K562 treated with DMSO at 1 percent for 4 hours (cell line): ENCODE data around the gene MDC1. TPM values are rescaled to one million over a fixed set of nuclear protein-coding genes. Genes with fewer than 3 reads are reported as not detected.

Experiments used
- total RNA-seq: library from RNA; unstranded; fragments of 300-600 nt; gene quantifications from 2 replicates; pipeline ENCODE4 v1.2.3, GENCODE V29; 2022; ENCODE audit not compliant: insufficient read depth

Gene MDC1, protein sequence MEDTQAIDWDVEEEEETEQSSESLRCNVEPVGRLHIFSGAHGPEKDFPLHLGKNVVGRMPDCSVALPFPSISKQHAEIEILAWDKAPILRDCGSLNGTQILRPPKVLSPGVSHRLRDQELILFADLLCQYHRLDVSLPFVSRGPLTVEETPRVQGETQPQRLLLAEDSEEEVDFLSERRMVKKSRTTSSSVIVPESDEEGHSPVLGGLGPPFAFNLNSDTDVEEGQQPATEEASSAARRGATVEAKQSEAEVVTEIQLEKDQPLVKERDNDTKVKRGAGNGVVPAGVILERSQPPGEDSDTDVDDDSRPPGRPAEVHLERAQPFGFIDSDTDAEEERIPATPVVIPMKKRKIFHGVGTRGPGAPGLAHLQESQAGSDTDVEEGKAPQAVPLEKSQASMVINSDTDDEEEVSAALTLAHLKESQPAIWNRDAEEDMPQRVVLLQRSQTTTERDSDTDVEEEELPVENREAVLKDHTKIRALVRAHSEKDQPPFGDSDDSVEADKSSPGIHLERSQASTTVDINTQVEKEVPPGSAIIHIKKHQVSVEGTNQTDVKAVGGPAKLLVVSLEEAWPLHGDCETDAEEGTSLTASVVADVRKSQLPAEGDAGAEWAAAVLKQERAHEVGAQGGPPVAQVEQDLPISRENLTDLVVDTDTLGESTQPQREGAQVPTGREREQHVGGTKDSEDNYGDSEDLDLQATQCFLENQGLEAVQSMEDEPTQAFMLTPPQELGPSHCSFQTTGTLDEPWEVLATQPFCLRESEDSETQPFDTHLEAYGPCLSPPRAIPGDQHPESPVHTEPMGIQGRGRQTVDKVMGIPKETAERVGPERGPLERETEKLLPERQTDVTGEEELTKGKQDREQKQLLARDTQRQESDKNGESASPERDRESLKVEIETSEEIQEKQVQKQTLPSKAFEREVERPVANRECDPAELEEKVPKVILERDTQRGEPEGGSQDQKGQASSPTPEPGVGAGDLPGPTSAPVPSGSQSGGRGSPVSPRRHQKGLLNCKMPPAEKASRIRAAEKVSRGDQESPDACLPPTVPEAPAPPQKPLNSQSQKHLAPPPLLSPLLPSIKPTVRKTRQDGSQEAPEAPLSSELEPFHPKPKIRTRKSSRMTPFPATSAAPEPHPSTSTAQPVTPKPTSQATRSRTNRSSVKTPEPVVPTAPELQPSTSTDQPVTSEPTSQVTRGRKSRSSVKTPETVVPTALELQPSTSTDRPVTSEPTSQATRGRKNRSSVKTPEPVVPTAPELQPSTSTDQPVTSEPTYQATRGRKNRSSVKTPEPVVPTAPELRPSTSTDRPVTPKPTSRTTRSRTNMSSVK (N-terminal part only)
- 57.9 and 63.3 TPM in 2 replicates for total RNA-seq

DNA sequence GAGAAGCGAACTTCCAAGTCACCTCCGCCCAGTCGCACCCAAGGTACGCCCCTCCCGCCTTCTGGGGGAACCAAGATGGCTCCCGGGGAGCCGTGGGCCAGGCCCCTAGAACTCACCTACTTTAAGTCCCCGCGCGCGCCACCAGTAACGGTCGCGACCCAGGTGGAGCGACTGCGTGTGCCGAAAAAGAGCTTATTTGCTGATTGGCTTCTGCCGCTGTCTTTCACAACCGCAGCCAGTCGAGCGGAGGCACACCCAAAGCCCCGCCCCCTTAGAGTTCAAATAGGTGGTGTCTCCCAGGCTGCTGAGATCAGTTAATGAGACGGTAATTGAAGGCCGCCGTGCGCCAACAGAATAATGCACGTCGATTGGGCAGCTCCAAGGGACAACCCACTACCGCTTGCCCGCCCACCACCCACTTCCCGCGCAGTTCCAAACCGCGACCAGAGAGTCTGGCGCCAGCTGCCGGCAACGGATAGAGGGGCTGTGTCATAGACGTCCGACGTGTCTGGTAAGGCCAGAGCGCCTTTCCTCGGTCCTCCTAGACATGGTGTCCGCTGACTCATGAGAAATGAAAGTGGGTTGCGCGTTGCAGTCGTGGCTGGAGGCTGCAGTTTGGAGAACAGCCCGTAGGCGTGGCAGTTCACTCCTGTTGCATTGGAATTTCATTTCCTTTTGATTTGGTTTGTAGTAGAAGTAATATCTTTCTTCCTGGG is at the start of gene MDC1:
Gene MDC1 (minus strand): TSS at position 153 of the 716 bp plus-strand sequence. CDS start 2,106 bp downstream, outside the sequence.

DNA sequence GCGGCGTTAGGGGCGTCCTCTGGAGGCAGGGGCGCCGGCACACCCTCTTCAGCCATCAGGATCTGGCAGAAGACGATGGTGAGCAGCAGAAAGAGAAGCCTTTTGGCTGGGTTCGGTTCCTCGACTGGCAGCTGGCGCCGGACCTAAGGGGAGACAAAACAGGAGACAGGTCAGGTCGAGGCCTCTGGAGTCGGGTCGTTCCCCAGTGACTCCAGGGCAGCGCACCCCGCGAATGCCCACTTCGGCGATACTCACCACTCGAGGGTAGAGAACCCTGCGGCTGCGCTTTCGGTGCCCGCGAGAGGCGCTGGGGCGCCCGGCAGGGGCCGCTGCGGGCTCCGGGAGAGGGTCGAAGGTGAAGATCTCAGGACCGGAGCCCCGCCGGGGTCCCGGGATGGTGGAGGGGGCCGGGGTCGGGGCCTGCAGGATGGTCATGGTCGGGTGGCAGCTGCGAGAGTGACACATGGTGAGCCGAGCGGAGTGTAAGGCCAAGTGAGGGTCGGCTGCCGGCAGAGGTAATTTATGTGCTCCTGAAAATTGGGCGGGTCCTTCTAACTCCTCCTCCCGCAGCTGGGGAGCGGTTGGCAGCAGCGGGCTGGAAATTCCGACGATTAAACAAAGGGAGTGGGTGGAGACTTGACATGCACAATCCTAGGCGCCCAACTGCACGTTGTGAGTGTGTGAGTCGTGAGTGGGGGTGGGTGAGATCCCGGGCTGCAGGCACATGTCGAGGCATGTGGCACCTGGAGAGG is 27.1 kb upstream of the MDC1 start, which contains the start of gene IER3:
Gene IER3 (minus strand): TSS at position 494 of the 752 bp plus-strand sequence. CDS start 29 bp downstream, at position 465.

DNA sequence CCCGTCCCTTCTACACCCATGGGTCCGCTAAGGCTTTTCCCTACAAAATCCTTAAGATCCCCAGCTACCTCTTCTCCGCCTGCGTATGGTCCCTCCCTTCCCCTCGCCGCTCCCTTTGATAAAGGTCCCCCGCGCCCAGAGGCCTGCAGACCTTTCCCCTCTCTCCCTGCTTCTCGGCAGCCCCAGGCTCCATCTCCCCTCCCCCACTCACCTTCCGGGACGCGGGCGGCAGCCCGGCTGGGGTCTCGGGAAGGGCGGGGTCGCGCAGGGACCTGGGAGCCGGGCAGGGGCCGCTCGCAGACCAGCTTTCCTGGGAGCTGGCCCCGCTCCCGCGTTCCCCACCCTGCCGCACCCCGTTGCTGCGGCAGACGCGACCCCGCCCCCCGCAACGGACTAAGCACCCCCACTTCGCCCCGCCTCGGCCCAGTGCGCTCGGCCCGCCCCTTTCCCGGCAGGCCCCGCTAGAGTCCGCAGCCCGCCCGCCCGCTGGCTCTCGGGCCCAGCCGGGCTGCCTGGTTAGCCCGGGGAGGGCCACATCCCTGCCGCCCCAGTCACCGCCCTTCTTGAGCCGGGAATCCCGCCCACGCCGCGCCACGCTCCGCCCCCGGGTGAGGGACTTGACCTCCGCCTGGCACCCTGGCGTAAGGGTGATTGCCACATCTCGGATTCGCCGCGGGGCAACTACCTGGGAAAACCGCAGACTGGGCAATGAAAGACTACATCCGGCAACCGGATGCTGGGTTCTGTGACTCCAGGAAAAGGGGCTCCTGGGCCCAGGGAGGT is 25.4 kb upstream of the MDC1 start, which contains the start of gene FLOT1:
Gene FLOT1 (minus strand): TSS at position 372 of the 783 bp plus-strand sequence. CDS start 498 bp downstream, outside the sequence.

DNA sequence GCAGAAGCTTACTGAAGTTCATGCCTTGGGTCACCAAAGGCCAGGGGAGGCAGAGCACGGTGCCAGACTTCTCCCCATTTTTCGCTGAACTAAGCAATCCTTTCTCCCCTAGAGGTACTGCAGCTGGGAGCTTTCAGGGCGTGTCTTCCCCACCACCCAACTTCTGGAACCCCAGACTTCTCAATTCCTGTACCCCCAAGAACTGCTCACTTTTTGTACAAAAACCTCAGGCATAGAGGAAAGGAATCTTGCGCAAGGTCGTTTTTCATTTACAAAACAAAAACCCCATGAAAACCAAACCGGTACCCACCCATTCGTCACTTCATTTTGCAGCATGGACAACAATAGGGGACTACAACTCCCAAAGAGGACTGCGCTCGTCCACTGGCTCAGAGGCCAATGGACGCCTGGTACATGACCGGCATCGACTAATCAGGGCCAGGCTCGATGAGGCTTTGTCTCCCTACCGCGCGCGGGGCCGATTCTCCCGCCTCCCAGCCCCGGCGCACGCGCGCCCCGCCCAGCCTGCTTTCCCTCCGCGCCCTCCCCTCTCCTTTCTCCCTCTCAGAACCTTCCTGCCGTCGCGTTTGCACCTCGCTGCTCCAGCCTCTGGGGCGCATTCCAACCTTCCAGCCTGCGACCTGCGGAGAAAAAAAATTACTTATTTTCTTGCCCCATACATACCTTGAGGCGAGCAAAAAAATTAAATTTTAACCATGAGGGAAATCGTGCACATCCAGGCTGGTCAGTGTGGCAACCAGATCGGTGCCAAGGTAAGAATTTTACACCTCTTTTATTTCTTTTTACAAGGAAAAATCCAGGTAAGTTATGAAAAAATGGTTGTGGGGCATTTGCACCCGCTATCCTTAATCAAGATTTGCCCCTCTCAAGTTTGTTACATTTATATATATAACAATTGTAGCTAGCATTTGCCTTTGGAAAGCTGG is 3.0 kb upstream of the MDC1 start, which contains the start of gene TUBB:
Gene TUBB (plus strand): TSS at position 562 of the 947 bp plus-strand sequence. CDS start 155 bp downstream, at position 717.

DNA sequence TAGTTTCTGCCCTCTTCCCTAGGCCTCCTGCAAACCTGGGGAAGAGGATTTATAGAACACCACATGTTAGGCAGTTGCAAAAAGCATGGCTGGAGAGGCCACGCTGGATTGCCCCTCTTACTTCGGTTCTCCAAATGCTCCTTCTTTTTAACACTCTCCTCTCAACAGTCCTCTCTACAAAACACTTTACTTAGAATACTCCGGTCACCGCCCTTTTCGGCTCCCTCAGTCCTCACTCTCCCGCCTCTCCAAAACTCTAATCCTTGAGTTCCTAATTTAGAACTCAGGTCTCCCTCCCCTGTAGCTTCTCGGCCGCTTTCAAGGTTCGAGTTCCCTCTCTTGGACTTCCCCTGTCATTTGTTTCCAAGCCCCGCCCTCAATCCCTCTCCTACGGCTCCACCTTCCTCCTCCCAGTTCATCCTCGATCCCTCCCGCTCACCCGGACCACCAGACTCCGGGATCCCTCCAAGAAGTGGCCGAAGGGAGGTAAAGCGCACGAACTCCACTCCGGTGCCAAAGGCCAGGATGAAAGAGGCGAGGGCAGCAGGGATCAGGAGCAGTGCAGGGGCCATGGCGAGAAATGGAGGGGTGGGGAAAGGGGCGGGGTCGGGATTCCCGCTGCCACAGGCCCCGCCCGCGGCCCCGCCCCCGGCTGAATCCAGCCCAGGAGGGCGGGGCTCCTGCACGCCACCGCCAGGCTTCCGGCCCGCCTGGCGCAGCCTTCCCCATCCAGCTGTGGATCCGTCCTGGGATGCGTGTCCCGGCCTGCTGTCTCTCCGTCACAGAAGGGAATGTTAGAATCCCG is 26.5 kb downstream of the MDC1 start, which contains the start of gene NRM:
Gene NRM (minus strand): TSS at position 582 of the 805 bp plus-strand sequence. CDS start 10 bp downstream, at position 572.

DNA sequence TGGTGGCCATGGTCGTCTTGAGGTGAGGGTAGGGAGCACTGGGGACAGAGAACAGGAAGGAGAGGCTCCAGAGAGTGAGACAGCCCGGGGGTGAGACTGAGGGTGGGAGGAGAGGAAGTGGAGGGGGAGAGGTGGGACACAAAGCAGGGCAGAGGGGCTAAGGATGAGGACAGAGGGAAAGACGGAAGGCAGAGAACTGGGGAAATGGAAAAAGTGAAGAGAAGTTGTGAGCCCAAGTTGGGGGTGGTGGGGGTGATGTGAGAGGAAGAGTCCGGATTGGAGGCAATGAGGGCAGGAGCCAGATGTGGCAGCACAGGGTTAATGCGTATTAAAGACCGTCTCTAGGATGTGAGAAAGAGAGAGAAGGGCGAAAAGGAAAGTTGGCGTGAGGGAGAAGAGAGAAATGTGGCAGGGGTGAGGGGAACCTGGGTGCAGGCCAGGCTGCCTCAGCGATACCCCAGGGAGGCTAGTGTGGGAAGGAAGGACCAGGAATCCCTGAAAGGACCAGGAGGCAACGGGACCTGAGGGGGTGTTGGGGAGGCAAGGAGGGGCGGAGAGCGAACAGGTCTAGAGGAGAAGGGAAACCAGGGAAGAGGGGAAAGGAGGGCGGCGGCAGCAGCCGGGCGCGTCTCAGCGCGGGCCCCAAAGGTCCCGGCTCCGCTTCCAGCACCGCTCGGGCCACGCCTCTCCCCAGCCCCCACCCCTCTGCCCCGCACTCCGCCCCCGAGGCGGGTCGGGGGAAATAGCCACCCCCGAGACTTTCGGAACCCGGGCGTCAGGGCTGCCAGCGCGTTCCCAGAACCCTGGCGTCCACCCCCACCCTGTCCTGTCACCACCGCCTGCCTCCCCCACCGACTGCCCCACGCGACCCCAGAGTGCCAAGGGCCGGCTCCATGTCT is 30.8 kb downstream of the MDC1 start, which contains the start of gene PPP1R18:
Gene PPP1R18 (minus strand): TSS at position 637 of the 899 bp plus-strand sequence. CDS start 627 bp downstream, at position 10.

DNA sequence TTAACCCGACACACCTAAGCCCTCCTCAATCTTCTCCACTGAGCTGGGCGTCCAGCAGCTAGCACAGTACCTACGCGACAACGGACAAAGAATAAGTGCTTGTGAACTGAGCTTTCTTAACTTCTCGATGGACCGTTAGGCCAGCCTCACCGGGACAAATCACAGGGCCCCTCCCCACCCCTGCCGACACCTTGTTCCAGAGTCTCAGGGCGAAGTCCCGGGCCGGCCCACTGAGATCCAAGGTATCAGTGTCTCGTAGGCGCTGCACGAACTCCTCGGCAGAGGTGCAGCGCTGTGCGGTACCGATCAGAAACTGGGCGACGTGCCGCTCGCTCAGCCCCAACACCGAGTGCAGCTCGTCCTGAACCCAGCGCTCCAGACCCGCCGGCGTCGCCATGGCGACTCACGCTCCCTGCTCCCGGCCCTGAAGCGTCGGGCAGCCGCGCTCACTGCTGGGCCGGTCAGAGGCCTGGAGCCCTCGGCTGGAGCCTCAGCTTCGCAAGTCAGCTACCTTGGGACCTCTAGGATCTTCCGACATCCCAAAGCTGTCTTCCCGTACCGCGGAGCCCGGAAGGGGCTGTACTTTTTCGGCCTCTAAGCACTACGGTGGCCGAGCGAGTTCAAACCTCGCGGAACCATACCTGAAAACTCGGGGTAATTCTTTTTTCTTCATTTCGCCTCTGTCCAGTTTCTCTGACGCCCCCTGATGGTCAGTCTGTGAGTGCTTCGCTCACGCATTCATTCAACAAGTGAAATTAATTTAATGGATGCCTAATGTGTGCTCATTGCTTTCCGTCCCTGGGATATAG is 44.4 kb downstream of the MDC1 start, which contains the start of gene DHX16:
Gene DHX16 (minus strand): TSS at position 562 of the 809 bp plus-strand sequence. CDS start 165 bp downstream, at position 397.

Other genes with a start within 250 kb of the MDC1 start
- 110 and 121 TPM in 2 replicates for gene HLA-E, start 227.8 kb downstream of the MDC1 start, total RNA-seq
- gene GNL1, start 160.8 kb downstream of the MDC1 start, total RNA-seq, result 41.6 and 44.0 TPM in 2 replicates
- gene PRR3, start 160.0 kb downstream of the MDC1 start, total RNA-seq, result 7.8 and 8.7 TPM in 2 replicates
- 87.2 and 92.7 TPM in 2 replicates for gene ABCF1, start 145.8 kb downstream of the MDC1 start, total RNA-seq
- 20.4 and 26.4 TPM in 2 replicates for gene PPP1R10, start 100.0 kb downstream of the MDC1 start, total RNA-seq
- 86.9 and 98.3 TPM in 2 replicates for gene MRPS18B, start 99.4 kb downstream of the MDC1 start, total RNA-seq
- 3.0 and 4.6 TPM in 2 replicates for gene ATAT1, start 90.4 kb downstream of the MDC1 start, total RNA-seq
- gene C6orf136, start 70.1 kb downstream of the MDC1 start, total RNA-seq, result 25.0 and 26.8 TPM in 2 replicates
- gene DHX16, start 44.3 kb downstream of the MDC1 start, total RNA-seq, result 46.5 and 54.7 TPM in 2 replicates
- 80.7 and 94.0 TPM in 2 replicates for gene PPP1R18, start 30.6 kb downstream of the MDC1 start, total RNA-seq
- gene NRM, start 26.3 kb downstream of the MDC1 start, total RNA-seq, result 23.6 and 32.0 TPM in 2 replicates
- 1,432 and 1,624 TPM in 2 replicates for gene TUBB, start 3.1 kb upstream of the MDC1 start, total RNA-seq
- gene FLOT1, start 25.4 kb upstream of the MDC1 start, total RNA-seq, result 294 and 327 TPM in 2 replicates
- 45.5 and 66.2 TPM in 2 replicates for gene IER3, start 27.3 kb upstream of the MDC1 start, total RNA-seq
- gene DDR1, start 167.2 kb upstream of the MDC1 start, total RNA-seq, result 41.3 and 61.1 TPM in 2 replicates
- gene GTF2H4, start 190.9 kb upstream of the MDC1 start, total RNA-seq, result 32.4 and 40.6 TPM in 2 replicates
- 43.6 and 50.5 TPM in 2 replicates for gene VARS2, start 197.0 kb upstream of the MDC1 start, total RNA-seq
- not detected in 2 replicates for gene SFTA2, start 214.9 kb upstream of the MDC1 start, total RNA-seq
- not detected in 2 replicates for gene MUCL3, start 223.7 kb upstream of the MDC1 start, total RNA-seq